Small intestine (tissue), 7 donors: Measurements from ENCODE around the gene SLFN12L. TPM values are rescaled to one million over a fixed set of nuclear protein-coding genes. Genes with fewer than 3 reads are reported as not detected.
A peak's percentile ranks its signal among the peaks of the same experiment; 100 is the strongest.

Source experiments
- DNase-seq, 2 donors: peaks; one replicate each; pipeline versions ENCODE4 v3.0.0 to v3.0.0-alpha.2; 2013
- FAIRE-seq: peaks from 2 replicates; lab custom pipeline; 2012; peaks lifted over from hg19 to GRCh38; lab: Jason Lieb, UNC
- H3K27ac ChIP-seq, 3 donors: one replicate each; pipeline ENCODE4 v1.5.1; 2013; ENCODE audit warnings: low read length in 2 of 3, mild to moderate bottlenecking in 2 of 3, control low read depth in 1 of 3, inconsistent platforms in 1 of 3, low read depth in 1 of 3, moderate library complexity in 1 of 3
- H3K27me3 ChIP-seq, 3 donors: one replicate each; pipeline ENCODE4 v1.6.1; 2013; ENCODE audit warnings: low read length in 3 of 3, inconsistent platforms in 1 of 3; ENCODE audit not compliant: control insufficient read depth in 3 of 3, insufficient read depth in 3 of 3
- H3K36me3 ChIP-seq, 3 donors: one replicate each; pipeline ENCODE4 v1.6.1; 2013; ENCODE audit warnings: low read length in 3 of 3, inconsistent platforms in 1 of 3, low read depth in 1 of 3, mild to moderate bottlenecking in 1 of 3, moderate library complexity in 1 of 3; ENCODE audit not compliant: control insufficient read depth in 3 of 3, insufficient read depth in 2 of 3
- H3K4me1 ChIP-seq, 3 donors: one replicate each; pipeline ENCODE4 v1.6.1; 2013; ENCODE audit warnings: low read length in 2 of 3, inconsistent platforms in 1 of 3, low read depth in 1 of 3, mild to moderate bottlenecking in 1 of 3, moderate library complexity in 1 of 3; ENCODE audit not compliant: control insufficient read depth in 3 of 3, insufficient read depth in 2 of 3
- H3K4me3 ChIP-seq, 3 donors: one replicate each; pipeline ENCODE4 v1.5.1; 2013; ENCODE audit warnings: low read length in 3 of 3, control low read depth in 1 of 3, inconsistent platforms in 1 of 3, low read depth in 1 of 3, mild to moderate bottlenecking in 1 of 3, moderate library complexity in 1 of 3
- H3K9me3 ChIP-seq, 2 donors: one replicate each; pipeline ENCODE4 v1.6.1; 2013; ENCODE audit warnings: low read depth in 1 of 2, low read length in 1 of 2; ENCODE audit not compliant: control insufficient read depth in 2 of 2, insufficient read depth in 1 of 2
- WGBS, 3 donors: extraction: QIAGEN DNeasy Blood & Tissue Kit; methylation state at CpG; one replicate each; pipeline ENCODE4 v1.1.7; 2013; 5-methylcytosine and 5-hydroxymethylcytosine counted together
- polyA plus RNA-seq, 4 donors: library from polyadenylated mRNA; stranded (reverse) in 3 of 4; unstranded in 1 of 4; fragments of 200-250 nt in 3 of 4; fragments of 120-200 nt in 1 of 4; gene quantifications; one replicate each; pipeline versions ENCODE4 v1.2.1 to v1.2.3, GENCODE V29; 2013
- donor health status: healthy with polysubstance abuse.
- donor health status: control.
- donor health status: control.
- donor health status: Bipolar disorder and iron deficiency.
- donor health status: healthy.

Gene SLFN12L
- polyA plus RNA-seq, 4 donors, result 0.34 to 0.83 TPM; not detected in 2

DNA sequence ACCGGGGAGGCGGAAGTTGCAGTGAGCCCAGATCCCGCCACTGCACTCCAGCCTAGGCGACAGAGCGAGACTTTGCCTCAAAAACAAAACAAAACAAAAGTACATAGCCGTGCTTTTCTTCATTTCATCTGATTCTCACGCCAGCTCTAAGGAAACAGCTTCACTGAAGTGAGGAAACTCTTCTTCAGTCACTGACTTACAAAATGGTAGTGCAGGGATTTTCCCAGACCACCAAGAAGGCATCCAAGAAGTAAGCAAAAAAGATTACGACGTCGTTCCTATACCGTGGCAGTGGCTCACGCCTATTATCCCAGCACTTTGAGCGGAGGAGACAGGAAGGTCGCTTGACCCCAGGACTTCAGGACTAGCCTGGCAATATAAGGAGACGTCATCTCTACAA, 48.5 kb downstream of the SLFN12L start:
- Histone ChIP-seq H3K27ac (no peak overlapping the region), H3K4me1 (peaks cover 0 to 5% (median 0%) of the 10 kb centered on the region in 3 donors), H3K4me3 (no peak overlapping the region), H3K27me3 (peaks cover 0 to 76% (median 32%) of the 10 kb centered on the region in 3 donors), H3K36me3 (no peaks in the 10 kb centered on the region), H3K9me3 (peaks cover 0 to 7% of the 10 kb centered on the region in 2 donors)
- DNase-seq (no peak), FAIRE-seq (no peak)
- WGBS, 3 donors, result 26 to 53% (median 27%) methylated on average over 15 of the region's 15 CpGs

DNA sequence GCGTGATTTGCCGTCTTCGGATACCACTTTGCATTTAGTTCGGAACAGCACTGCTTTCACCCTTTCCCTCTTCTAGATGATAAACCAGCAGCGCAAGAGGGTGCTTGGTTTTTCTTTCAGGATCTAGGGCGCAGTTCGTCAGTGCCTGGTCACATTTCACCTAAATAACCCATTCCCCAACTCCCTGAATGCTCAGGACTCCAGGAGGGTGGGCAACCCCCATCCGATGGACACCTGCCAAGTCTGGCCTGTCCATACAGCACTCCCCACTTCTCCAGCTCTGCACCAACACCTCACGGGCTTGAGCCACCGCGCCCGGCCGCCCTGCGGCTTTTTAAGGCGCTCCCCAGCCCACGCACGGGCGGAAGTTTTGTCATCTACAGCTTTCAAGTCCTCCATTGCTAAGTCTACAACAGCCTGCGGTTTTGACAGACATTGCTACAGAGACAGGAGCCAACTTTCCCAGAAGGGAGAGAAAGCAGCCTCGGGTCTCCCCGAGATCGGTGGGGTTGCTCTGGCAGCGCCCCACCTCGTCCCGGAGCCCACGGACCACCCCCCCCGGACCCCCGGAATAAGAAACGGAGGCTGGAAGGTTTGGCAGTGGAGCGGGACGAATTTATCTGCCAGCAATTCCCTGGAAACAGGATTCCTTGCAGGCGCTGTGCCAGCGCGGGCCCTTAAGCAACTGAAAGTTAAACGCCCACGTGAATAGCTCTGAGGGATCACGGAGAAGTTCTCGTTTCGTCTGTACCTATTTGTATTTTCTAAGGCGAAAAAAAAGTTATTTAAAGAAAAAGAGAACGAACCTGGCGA, 50.4 kb downstream of the SLFN12L start:
- Histone ChIP-seq H3K27ac (peak overlapping the region in 2 of 3 donors; percentile 45 to 71), H3K4me1 (peaks cover 0 to 5% (median 0%) of the 10 kb centered on the region in 3 donors), H3K4me3 (peak overlapping the region; percentile 26 to 48 (median 29)), H3K9me3 (peaks cover 0 to 11% of the 10 kb centered on the region in 2 donors), H3K27me3 (peaks cover 0 to 75% (median 28%) of the 10 kb centered on the region in 3 donors), H3K36me3 (no peaks in the 10 kb centered on the region)
- 7 to 11% (median 9%) methylated on average over 42 of the region's 42 CpGs for WGBS, 3 donors
- DNase-seq (peak; percentile 47 to 49), FAIRE-seq (no peak)

DNA sequence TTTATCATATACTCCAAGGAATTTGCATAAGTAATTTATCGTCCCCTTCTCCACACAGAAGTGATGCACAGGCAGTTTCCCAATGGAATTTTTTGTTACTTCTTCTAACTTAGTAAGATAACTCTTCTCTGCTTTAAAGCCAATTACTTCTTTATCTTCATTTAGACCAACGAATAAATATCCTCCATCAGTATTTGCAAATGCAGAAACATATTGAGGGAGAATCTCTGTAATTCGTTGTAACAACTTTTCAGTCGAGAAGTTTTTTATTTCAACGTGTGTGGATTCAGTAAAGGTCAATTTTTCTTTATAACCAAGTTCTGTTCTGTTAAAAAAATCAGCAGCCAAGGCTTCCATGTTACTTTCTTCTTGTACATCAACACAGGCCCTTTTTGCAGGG, 58.2 kb downstream of the SLFN12L start:
- 62 to 73% (median 63%) methylated on average over 5 of the region's 5 CpGs for whole genome bisulfite sequencing, 3 donors
- peaks cover 0 to 20% (median 5%) of the 10 kb centered on the region in 3 donors for H3K27me3 ChIP-seq
- no peak for FAIRE-seq
- H3K4me1 ChIP-seq, result no peaks in the 10 kb centered on the region
- no peaks in the 10 kb centered on the region for H3K36me3 ChIP-seq
- no peak overlapping the region for H3K27ac ChIP-seq
- peaks cover 0 to 4% of the 10 kb centered on the region in 2 donors for H3K9me3 ChIP-seq
- no peak for DNase-seq
- no peak overlapping the region for H3K4me3 ChIP-seq

DNA sequence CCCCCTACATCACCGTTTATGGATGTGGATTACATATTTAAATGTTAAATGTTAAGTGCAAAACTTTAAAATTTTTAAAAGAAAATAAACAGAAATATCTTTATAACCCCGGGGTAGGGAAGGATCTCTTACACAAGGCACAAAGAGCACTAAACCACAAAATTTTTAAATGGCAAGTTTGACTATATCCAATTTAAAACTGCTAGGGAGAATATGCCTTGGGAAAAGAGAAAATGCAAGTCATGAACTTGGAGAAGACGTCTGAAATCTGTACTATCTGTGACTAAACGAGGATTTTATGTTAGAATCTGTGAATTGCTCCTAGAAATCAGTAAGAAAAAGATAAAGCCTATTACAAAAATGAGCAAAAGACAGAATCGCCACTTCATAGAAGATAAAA, 60.2 kb downstream of the SLFN12L start:
- FAIRE-seq, result no peak

DNA sequence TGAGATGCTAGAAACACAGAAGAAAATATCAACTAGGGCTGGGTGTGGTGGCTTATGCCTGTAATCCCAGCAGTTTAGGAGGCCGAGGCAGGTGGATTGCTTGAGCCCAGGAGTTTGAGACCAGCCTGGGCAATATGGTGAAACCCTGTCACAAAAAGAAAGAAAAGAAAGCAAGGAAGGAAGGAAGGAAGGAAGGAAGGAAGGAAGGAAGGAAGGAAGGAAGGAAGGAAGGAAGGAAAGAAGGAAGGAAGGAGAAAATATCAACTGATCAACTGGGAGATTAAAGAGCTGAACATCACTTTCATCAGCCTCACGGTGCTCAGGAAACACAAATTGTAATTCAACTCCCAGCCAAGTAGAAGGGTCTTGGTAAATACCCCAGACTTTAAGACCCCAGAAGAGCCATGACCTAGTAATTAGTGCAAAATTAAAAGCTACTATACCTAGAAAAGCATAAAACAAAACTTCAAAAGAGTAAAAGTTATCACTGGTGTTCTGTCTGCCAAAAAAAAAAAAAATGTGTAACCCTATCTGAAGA, 61.1 kb downstream of the SLFN12L start:
- Histone ChIP-seq H3K4me1 (no peaks in the 10 kb centered on the region), H3K4me3 (no peak overlapping the region), H3K27ac (no peak overlapping the region), H3K27me3 (peaks cover 0 to 6% (median 0%) of the 10 kb centered on the region in 3 donors), H3K9me3 (no peaks in the 10 kb centered on the region), H3K36me3 (no peaks in the 10 kb centered on the region)
- no peak for FAIRE-seq
- WGBS, 3 donors, result 54 to 56% (median 54%) methylated on average over 2 of the region's 2 CpGs
- no peak for DNase-seq

More for the DNA sequence above, 60.2 kb downstream of the SLFN12L start:
- Histone ChIP-seq H3K9me3 (peaks cover 0 to under 1% of the 10 kb centered on the region in 2 donors), H3K4me1 (no peaks in the 10 kb centered on the region), H3K27me3 (peaks cover 0 to 8% (median 0%) of the 10 kb centered on the region in 3 donors), H3K4me3 (no peak overlapping the region), H3K27ac (no peak overlapping the region), H3K36me3 (no peaks in the 10 kb centered on the region)
- DNase-seq, result no peak
- 66 to 73% (median 67%) methylated on average over 5 of the region's 5 CpGs for WGBS, 3 donors

DNA sequence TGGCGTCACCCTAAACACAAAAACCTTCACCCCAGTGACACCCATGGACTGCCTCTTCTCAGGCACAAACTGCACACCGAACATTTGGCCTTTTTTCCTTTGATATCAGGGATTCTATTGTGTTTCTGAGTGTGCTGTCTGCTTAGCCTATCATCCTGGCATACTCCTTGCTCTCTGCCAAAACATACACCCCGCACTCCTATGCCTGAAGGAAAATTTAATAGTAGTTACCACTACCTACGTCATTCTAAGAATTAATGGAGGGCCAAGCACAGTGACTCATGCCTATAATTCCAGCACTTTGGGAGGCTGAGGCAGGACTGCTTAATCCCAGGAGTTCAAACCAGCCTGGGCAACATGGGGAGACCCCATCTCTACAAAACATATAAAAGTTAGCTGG, 69.0 kb downstream of the SLFN12L start:
- no peaks in the 10 kb centered on the region for H3K4me1 ChIP-seq
- peaks cover 0 to 15% (median 3%) of the 10 kb centered on the region in 3 donors for H3K27me3 ChIP-seq
- DNase-seq, result no peak
- no peaks in the 10 kb centered on the region for H3K9me3 ChIP-seq
- H3K36me3 ChIP-seq, result no peaks in the 10 kb centered on the region
- 81 to 84% (median 83%) methylated on average over 4 of the region's 4 CpGs for WGBS, 3 donors
- no peak for FAIRE-seq
- no peak overlapping the region for H3K27ac ChIP-seq
- H3K4me3 ChIP-seq, result no peak overlapping the region

DNA sequence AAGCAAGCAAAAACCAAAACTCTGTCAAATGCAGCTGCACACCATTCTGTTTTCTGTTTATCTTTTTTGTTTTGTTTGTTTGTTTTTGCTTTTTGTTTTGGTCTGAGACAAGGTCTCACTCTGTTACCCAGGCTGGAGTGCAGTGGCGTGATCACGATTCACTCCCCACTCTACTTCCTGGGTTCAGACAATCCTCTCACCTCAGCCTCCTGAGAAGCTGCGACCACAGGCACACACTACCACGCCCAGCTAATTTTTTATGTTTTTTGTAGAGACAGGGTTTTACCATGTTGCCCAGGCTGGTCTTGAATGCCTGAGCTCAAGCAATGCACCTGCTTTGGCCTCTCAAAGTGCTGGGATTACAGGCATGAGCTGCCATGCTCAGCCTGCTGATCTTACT, 69.7 kb downstream of the SLFN12L start:
- no peaks in the 10 kb centered on the region for H3K4me1 ChIP-seq
- H3K4me3 ChIP-seq, result no peak overlapping the region
- no peaks in the 10 kb centered on the region for H3K36me3 ChIP-seq
- DNase-seq (peak in 1 of 2 donors; percentile 19), FAIRE-seq (no peak)
- 62 to 66% (median 64%) methylated on average over 4 of the region's 4 CpGs for WGBS, 3 donors
- no peaks in the 10 kb centered on the region for H3K9me3 ChIP-seq
- H3K27me3 ChIP-seq, result peaks cover 0 to 20% (median 3%) of the 10 kb centered on the region in 3 donors
- H3K27ac ChIP-seq, result peak overlapping the region in 1 of 3 donors; percentile 30

DNA sequence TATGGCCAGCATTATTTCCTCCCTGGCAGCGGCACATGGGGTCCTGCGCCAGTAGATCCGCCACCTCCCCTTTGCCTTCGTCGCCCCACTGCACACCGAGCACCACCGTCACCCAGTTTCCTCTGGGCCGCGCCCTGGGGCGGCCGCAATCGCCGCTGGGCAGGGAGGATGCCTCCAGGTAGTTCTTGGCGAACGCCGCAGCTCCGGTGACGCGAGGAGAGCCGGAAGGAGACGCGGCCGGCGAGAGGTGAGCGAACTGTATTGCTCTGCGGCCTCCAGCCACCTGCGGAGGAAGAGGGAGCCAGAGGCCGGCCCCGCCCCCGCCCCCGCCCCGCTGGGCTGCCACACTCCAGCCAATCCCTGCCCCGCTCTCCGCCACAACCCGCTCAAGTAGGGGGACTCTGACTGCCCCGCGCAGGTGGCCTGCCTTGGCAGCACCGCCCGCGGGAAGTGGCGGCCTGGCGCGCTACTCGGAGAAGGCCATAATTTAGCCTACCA, 77.1 kb downstream of the SLFN12L start:
- peaks cover 0 to 36% (median 3%) of the 10 kb centered on the region in 3 donors for H3K27me3 ChIP-seq
- FAIRE-seq (no peak), DNase-seq (peak; percentile 62 to 77)
- peaks cover 0 to 1% (median 0%) of the 10 kb centered on the region in 3 donors for H3K4me1 ChIP-seq
- H3K36me3 ChIP-seq, result no peaks in the 10 kb centered on the region
- peak overlapping the region in 2 of 3 donors; percentile 20 to 38 for H3K4me3 ChIP-seq
- 2 to 5% (median 2%) methylated on average over 43 to 44 of the region's 44 CpGs for WGBS, 3 donors
- H3K27ac ChIP-seq, result peak overlapping the region in 2 of 3 donors; percentile 12 to 40
- no peaks in the 10 kb centered on the region for H3K9me3 ChIP-seq
